WTC11 (cell line): ENCODE data around the gene JMJD6. TPM values are rescaled to one million over a fixed set of nuclear protein-coding genes. Genes with fewer than 3 reads are reported as not detected.
"Not testable (repeated sequence)": the region's sequence is repeated elsewhere in the genome, so short reads cannot be mapped to it uniquely, and the experiment has no call there.

Source experiments
- ATAC-seq: fragments of 200-7000 bp; cut with Tn5 transposase; 2 replicates; pipeline ENCODE4 v1.10.0; 2021; ENCODE audit warnings: mild to moderate bottlenecking, moderate library complexity
- CTCF ChIA-PET: fragments of 300-600 bp; sonication (Branson Sonifier 250); formaldehyde crosslinking; loops from one replicate; lab custom pipeline; 2021; ENCODE audit warnings: antibody characterized with exemption; lab: Charles Lee
- POLR2A ChIA-PET: fragments of 350-600 bp; sonication (Branson Sonifier 250); formaldehyde crosslinking; loops from one replicate; lab custom pipeline; 2021; ENCODE audit warnings: antibody characterized with exemption; lab: Charles Lee
- DNase-seq: peaks from one replicate; pipeline ENCODE4 v3.0.0; 2021; ENCODE audit warnings: low spot score
- H3K27ac Mint-ChIP-seq: 2 replicates; pipeline ENCODE4 v1.8.0; 2021; ENCODE audit warnings: mixed read lengths
- H3K27me3 Mint-ChIP-seq: 2 replicates; pipeline ENCODE4 v1.8.0; 2021; ENCODE audit warnings: low read depth, mild to moderate bottlenecking, moderate library complexity, mixed read lengths
- H3K36me3 Mint-ChIP-seq: 2 replicates; pipeline ENCODE4 v1.8.0; 2021; ENCODE audit warnings: mixed read lengths
- H3K4me1 Mint-ChIP-seq: 2 replicates; pipeline ENCODE4 v1.8.0; 2022; ENCODE audit warnings: mixed read lengths
- H3K4me3 Mint-ChIP-seq: 2 replicates; pipeline ENCODE4 v1.8.0; 2021; ENCODE audit warnings: mild to moderate bottlenecking, moderate library complexity, mixed read lengths
- H3K9me3 Mint-ChIP-seq: 2 replicates; pipeline ENCODE4 v1.8.0; 2021; ENCODE audit warnings: mixed read lengths
- ATF1 ChIP-seq: sonication (generic); formaldehyde crosslinking; IDR thresholded peaks from 2 replicates; pipeline ENCODE4 v1.8.1; 2023; ENCODE audit warnings: mild to moderate bottlenecking, moderate library complexity, missing genetic modification reagents
- FOXP1 ChIP-seq: sonication (generic); formaldehyde crosslinking; IDR thresholded peaks from 2 replicates; pipeline ENCODE4 v1.8.0; 2022; ENCODE audit warnings: missing genetic modification reagents, mild to moderate bottlenecking, moderate library complexity, borderline replicate concordance
- GABPB1 ChIP-seq: sonication (generic); formaldehyde crosslinking; IDR thresholded peaks from 2 replicates; pipeline ENCODE4 v1.8.1; 2023; ENCODE audit warnings: mild to moderate bottlenecking, missing genetic modification reagents
- MXD4 ChIP-seq: fragments of 250-450 bp; sonication (Bioruptor Pico); IDR thresholded peaks from 2 replicates; pipeline ENCODE4 v1.8.0; 2021; ENCODE audit warnings: mild to moderate bottlenecking, moderate library complexity, borderline replicate concordance
- NR1H2 ChIP-seq: sonication (generic); formaldehyde crosslinking; IDR thresholded peaks from 2 replicates; pipeline ENCODE4 v1.9.0; 2021; ENCODE audit warnings: mild to moderate bottlenecking, moderate library complexity, missing genetic modification reagents
- RORB ChIP-seq: fragments of 250-450 bp; sonication (Bioruptor Pico); IDR thresholded peaks from 2 replicates; pipeline ENCODE4 v1.9.0; 2021; ENCODE audit warnings: mild to moderate bottlenecking
- ZNF219 ChIP-seq: sonication (generic); formaldehyde crosslinking; IDR thresholded peaks from 2 replicates; pipeline ENCODE4 v1.8.0; 2023; ENCODE audit warnings: missing genetic modification reagents, mild to moderate bottlenecking, borderline replicate concordance
- ZNF263 ChIP-seq: sonication (generic); formaldehyde crosslinking; IDR thresholded peaks from 2 replicates; pipeline ENCODE4 v1.8.1; 2022; ENCODE audit warnings: low read depth, mild to moderate bottlenecking, moderate library complexity, missing genetic modification reagents
- ZNF416 ChIP-seq: fragments of 250-450 bp; sonication (Bioruptor Pico); IDR thresholded peaks from 2 replicates; pipeline ENCODE4 v1.9.0; 2021; ENCODE audit warnings: mild to moderate bottlenecking, inconsistent platforms
- total RNA-seq: library from RNA; stranded (reverse); gene quantifications from 3 replicates; pipeline ENCODE4 v1.2.3, GENCODE V29; 2021
- TF ChIP-seq, protein P1 (sequence below): sonication (generic); formaldehyde crosslinking; IDR thresholded peaks from 2 replicates; pipeline ENCODE4 v1.8.0; 2022; ENCODE audit warnings: mild to moderate bottlenecking, missing genetic modification reagents
- TF ChIP-seq, protein P2 (sequence below): sonication (generic); formaldehyde crosslinking; IDR thresholded peaks from 2 replicates; pipeline ENCODE4 v1.8.0; 2023; ENCODE audit warnings: missing genetic modification reagents, mild to moderate bottlenecking, borderline replicate concordance
- TF ChIP-seq, protein P3 (sequence below): sonication (generic); formaldehyde crosslinking; IDR thresholded peaks from 2 replicates; pipeline ENCODE4 v1.8.1; 2023; ENCODE audit warnings: mild to moderate bottlenecking, missing genetic modification reagents, borderline replicate concordance
- TF ChIP-seq, protein P4 (sequence below): sonication (generic); formaldehyde crosslinking; IDR thresholded peaks from 2 replicates; pipeline ENCODE4 v1.8.1; 2022; ENCODE audit warnings: missing genetic modification reagents, borderline replicate concordance
- TF ChIP-seq, protein P5 (sequence below): sonication (generic); formaldehyde crosslinking; IDR thresholded peaks from 2 replicates; pipeline ENCODE4 v1.8.1; 2022; ENCODE audit warnings: low read depth, mild to moderate bottlenecking, moderate library complexity, missing genetic modification reagents, borderline replicate concordance
- TF ChIP-seq, protein P6 (sequence below): sonication (generic); formaldehyde crosslinking; IDR thresholded peaks from 2 replicates; pipeline ENCODE4 v1.8.1; 2022; ENCODE audit warnings: mild to moderate bottlenecking, moderate library complexity, missing genetic modification reagents

JMJD6 gene
- total RNA-seq, 1 experiment from 2014 or later: 21.6 TPM

DNA sequence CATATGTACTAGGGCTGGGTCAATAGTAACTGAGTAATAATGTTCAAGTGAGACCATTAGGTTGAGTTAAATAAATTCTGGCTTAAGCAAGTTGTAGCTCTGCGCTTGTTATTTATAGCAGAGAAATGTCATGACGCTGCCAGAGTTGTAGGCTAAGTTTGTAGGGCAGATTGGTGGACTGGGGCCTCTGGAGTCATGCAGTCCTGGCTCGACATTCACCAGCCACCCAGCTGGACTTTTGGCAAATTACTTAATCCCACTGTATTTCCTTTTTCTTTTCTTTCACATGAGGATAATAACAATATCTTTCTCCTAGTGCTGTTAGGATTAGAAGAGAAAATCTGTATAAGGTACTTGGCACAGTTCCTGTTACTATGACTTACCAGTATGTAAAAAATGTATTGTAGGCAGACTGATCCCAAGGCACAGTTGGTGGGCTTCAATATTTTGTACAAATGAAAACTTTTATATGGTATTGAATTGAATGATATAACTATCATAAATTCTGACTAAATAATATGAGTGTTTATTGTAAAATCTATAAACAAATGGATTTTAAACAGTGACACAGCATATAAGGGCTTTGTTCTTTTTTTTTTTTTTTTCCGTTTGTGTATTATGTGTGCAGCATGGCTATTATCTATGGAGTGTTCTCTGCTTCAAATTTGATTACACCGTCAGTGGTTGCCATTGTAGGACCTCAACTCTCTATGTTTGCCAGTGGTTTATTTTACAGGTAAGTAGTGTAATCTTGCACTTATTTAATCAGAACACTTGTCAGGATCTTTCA is 14.1 kb upstream of the JMJD6 start:
- ATAC-seq: no peak
- TF ChIP-seq, protein P1, sequence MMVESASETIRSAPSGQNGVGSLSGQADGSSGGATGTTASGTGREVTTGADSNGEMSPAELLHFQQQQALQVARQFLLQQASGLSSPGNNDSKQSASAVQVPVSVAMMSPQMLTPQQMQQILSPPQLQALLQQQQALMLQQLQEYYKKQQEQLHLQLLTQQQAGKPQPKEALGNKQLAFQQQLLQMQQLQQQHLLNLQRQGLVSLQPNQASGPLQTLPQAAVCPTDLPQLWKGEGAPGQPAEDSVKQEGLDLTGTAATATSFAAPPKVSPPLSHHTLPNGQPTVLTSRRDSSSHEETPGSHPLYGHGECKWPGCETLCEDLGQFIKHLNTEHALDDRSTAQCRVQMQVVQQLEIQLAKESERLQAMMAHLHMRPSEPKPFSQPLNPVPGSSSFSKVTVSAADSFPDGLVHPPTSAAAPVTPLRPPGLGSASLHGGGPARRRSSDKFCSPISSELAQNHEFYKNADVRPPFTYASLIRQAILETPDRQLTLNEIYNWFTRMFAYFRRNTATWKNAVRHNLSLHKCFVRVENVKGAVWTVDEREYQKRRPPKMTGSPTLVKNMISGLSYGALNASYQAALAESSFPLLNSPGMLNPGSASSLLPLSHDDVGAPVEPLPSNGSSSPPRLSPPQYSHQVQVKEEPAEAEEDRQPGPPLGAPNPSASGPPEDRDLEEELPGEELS (CRISPR knock-in tag): no peak
- no peak for TF ChIP-seq ZNF219 (CRISPR knock-in tag)
- TF ChIP-seq, protein P2, sequence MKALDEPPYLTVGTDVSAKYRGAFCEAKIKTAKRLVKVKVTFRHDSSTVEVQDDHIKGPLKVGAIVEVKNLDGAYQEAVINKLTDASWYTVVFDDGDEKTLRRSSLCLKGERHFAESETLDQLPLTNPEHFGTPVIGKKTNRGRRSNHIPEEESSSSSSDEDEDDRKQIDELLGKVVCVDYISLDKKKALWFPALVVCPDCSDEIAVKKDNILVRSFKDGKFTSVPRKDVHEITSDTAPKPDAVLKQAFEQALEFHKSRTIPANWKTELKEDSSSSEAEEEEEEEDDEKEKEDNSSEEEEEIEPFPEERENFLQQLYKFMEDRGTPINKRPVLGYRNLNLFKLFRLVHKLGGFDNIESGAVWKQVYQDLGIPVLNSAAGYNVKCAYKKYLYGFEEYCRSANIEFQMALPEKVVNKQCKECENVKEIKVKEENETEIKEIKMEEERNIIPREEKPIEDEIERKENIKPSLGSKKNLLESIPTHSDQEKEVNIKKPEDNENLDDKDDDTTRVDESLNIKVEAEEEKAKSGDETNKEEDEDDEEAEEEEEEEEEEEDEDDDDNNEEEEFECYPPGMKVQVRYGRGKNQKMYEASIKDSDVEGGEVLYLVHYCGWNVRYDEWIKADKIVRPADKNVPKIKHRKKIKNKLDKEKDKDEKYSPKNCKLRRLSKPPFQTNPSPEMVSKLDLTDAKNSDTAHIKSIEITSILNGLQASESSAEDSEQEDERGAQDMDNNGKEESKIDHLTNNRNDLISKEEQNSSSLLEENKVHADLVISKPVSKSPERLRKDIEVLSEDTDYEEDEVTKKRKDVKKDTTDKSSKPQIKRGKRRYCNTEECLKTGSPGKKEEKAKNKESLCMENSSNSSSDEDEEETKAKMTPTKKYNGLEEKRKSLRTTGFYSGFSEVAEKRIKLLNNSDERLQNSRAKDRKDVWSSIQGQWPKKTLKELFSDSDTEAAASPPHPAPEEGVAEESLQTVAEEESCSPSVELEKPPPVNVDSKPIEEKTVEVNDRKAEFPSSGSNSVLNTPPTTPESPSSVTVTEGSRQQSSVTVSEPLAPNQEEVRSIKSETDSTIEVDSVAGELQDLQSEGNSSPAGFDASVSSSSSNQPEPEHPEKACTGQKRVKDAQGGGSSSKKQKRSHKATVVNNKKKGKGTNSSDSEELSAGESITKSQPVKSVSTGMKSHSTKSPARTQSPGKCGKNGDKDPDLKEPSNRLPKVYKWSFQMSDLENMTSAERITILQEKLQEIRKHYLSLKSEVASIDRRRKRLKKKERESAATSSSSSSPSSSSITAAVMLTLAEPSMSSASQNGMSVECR (CRISPR knock-in tag): no peak
- TF ChIP-seq, protein P3, sequence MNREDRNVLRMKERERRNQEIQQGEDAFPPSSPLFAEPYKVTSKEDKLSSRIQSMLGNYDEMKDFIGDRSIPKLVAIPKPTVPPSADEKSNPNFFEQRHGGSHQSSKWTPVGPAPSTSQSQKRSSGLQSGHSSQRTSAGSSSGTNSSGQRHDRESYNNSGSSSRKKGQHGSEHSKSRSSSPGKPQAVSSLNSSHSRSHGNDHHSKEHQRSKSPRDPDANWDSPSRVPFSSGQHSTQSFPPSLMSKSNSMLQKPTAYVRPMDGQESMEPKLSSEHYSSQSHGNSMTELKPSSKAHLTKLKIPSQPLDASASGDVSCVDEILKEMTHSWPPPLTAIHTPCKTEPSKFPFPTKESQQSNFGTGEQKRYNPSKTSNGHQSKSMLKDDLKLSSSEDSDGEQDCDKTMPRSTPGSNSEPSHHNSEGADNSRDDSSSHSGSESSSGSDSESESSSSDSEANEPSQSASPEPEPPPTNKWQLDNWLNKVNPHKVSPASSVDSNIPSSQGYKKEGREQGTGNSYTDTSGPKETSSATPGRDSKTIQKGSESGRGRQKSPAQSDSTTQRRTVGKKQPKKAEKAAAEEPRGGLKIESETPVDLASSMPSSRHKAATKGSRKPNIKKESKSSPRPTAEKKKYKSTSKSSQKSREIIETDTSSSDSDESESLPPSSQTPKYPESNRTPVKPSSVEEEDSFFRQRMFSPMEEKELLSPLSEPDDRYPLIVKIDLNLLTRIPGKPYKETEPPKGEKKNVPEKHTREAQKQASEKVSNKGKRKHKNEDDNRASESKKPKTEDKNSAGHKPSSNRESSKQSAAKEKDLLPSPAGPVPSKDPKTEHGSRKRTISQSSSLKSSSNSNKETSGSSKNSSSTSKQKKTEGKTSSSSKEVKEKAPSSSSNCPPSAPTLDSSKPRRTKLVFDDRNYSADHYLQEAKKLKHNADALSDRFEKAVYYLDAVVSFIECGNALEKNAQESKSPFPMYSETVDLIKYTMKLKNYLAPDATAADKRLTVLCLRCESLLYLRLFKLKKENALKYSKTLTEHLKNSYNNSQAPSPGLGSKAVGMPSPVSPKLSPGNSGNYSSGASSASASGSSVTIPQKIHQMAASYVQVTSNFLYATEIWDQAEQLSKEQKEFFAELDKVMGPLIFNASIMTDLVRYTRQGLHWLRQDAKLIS: no peak
- no peak for TF ChIP-seq ZNF416 (CRISPR knock-in tag)
- no peak for TF ChIP-seq ATF1 (CRISPR knock-in tag)
- no peak for TF ChIP-seq FOXP1
- TF ChIP-seq, protein P4, sequence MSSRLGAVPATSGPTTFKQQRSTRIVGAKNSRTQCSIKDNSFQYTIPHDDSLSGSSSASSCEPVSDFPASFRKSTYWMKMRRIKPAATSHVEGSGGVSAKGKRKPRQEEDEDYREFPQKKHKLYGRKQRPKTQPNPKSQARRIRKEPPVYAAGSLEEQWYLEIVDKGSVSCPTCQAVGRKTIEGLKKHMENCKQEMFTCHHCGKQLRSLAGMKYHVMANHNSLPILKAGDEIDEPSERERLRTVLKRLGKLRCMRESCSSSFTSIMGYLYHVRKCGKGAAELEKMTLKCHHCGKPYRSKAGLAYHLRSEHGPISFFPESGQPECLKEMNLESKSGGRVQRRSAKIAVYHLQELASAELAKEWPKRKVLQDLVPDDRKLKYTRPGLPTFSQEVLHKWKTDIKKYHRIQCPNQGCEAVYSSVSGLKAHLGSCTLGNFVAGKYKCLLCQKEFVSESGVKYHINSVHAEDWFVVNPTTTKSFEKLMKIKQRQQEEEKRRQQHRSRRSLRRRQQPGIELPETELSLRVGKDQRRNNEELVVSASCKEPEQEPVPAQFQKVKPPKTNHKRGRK (CRISPR knock-in tag): no peak
- TF ChIP-seq ZNF263: no peak
- TF ChIP-seq RORB (CRISPR knock-in tag): no peak
- TF ChIP-seq, protein P5, sequence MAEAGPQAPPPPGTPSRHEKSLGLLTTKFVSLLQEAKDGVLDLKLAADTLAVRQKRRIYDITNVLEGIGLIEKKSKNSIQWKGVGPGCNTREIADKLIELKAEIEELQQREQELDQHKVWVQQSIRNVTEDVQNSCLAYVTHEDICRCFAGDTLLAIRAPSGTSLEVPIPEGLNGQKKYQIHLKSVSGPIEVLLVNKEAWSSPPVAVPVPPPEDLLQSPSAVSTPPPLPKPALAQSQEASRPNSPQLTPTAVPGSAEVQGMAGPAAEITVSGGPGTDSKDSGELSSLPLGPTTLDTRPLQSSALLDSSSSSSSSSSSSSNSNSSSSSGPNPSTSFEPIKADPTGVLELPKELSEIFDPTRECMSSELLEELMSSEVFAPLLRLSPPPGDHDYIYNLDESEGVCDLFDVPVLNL (CRISPR knock-in tag): no peak
- TF ChIP-seq, protein P6, sequence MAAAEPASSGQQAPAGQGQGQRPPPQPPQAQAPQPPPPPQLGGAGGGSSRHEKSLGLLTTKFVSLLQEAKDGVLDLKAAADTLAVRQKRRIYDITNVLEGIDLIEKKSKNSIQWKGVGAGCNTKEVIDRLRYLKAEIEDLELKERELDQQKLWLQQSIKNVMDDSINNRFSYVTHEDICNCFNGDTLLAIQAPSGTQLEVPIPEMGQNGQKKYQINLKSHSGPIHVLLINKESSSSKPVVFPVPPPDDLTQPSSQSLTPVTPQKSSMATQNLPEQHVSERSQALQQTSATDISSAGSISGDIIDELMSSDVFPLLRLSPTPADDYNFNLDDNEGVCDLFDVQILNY: no peak
- no peak for TF ChIP-seq MXD4 (CRISPR knock-in tag)
- TF ChIP-seq GABPB1 (CRISPR knock-in tag): no peak
- no peak for TF ChIP-seq NR1H2
- Mint-ChIP-seq H3K4me1 (peaks cover 15% of the 10 kb centered on the region), H3K36me3 (peaks cover 38% of the 10 kb centered on the region), H3K27ac (no peak overlapping the region), H3K27me3 (no peaks in the 10 kb centered on the region), H3K4me3 (no peak overlapping the region), H3K9me3 (no peaks in the 10 kb centered on the region)
- CTCF ChIA-PET: interaction anchor here (0.6 to 1.3 kb wide), 2 partner anchors 33 to 335 kb away, joined by 4 to 5 read pairs; no protein-coding TSS in a partner anchor
- no peak for DNase-seq
- POLR2A ChIA-PET: no interaction called here

DNA sequence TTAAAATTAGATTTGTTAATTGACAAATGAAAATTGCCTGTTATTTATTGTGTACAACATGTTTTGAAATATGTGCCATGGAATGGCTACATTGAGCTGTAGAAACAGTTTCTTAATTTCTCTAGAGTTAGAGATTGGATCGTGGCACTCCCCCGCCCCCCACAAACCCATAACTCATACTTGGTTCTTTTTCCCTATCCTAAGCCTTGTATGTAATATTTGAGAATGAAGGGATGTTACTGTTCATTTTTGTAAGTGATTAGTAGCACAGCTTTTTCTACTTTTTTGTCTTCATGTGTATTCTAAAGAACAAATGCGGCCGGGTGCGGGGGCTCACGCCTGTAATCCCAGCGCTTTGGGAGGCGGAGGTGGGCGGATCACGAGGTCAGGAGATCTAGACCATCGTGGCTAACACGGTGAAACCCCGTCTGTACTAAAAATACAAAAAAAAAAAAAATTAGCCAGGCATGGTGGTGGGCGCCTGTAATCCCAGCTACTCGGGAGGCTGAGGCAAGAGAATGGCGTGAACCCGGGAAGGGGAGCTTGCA is 13.2 kb upstream of the JMJD6 start:
- H3K4me1 Mint-ChIP-seq: peaks cover 22% of the 10 kb centered on the region
- DNase-seq, ATAC-seq, H3K4me3 Mint-ChIP-seq, H3K27ac Mint-ChIP-seq, POLR2A ChIA-PET, H3K27me3 Mint-ChIP-seq, H3K9me3 Mint-ChIP-seq: not testable (repeated sequence)
- CTCF ChIA-PET: interaction anchor here (0.6 to 1.3 kb wide), 2 partner anchors 32 to 336 kb away, joined by 4 to 5 read pairs; no protein-coding TSS in a partner anchor
- peaks cover 38% of the 10 kb centered on the region for H3K36me3 Mint-ChIP-seq
